ENCODE data around the gene MPPED1.

MPPED1 gene

DNA sequence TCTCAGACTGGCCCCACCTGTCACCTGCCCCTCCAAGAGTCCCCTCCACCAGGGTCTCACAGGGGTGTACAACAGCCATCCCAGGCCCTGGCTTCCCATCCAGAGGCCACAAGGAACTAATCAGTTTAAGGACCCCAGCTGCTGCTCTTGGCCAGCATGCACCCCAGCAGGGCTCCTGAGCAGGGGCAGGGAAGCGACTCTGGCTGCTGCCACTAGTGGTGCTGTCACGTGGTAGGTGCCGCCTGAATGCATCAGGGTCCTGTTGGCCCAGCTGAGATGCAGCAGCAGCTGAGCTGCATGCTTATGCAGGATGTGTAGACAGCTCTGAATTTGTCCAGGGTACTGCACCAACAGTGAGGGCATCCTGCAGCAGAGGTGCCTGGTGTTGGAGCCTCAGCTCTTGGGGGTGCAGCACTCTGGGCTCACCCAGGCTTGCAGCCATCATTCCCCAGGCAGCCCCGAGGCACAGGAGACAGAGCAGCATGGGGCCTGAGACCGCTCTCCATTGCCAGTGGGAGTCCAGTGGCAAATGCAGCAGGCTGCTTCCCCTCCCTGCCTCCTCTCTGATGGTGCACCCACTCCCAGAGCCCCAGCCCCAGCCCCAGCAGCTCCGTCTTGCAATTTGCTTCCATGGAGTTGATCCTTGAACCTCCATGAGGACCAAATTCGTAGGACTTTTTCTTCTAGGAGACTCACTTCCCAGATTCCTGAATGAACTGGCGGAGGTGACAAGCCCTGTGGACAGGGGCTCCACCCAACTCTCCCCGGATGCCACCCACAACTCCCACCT is 98.7 kb downstream of the MPPED1 start:
- DNase-seq (ENCODE audit: low read depth), result no peak
- TF ChIP-seq, protein P1, sequence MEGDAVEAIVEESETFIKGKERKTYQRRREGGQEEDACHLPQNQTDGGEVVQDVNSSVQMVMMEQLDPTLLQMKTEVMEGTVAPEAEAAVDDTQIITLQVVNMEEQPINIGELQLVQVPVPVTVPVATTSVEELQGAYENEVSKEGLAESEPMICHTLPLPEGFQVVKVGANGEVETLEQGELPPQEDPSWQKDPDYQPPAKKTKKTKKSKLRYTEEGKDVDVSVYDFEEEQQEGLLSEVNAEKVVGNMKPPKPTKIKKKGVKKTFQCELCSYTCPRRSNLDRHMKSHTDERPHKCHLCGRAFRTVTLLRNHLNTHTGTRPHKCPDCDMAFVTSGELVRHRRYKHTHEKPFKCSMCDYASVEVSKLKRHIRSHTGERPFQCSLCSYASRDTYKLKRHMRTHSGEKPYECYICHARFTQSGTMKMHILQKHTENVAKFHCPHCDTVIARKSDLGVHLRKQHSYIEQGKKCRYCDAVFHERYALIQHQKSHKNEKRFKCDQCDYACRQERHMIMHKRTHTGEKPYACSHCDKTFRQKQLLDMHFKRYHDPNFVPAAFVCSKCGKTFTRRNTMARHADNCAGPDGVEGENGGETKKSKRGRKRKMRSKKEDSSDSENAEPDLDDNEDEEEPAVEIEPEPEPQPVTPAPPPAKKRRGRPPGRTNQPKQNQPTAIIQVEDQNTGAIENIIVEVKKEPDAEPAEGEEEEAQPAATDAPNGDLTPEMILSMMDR (IDR thresholded peaks at IDR 0.05; ENCODE audit: control insufficient read depth, insufficient read depth, low read depth, low read length, missing control alignments), result no peak

DNA sequence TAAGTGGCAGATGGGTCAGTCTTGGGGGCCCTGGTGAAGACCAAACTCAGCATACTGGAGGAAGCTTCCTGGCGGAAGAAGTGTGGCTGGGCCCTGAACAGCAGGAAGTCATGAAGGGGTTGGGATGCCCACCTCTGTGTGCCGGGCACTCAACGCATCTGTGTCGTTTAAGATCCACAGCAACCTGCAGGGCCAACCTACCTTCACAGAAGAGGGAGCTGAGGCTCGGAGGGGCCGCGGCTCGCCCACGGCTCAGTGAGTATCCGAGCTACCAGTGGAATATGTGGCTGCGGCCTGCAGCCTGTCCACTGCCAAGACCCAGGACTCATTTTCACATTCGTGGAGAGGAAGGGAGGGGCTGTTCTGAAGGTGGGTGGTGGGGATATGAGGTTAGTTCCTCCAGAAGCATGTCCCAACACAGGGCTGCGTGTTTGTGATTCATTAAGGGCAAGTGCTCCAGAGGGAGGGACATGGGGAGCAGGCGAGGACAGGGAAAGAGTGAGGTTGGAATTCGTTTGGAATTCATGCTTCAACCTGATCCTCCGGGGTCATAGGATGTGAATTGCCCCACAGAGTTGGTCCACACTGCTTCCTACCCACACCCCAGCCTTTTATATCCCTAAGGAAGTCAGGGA is 99.6 kb downstream of the MPPED1 start:
- no peak for DNase-seq (ENCODE audit: low read depth)
- no peak overlapping the region for H3K4me3 ChIP-seq (ENCODE audit: control insufficient read depth, low read depth, low read length)
- TF ChIP-seq, protein P1 (IDR thresholded peaks at IDR 0.05; ENCODE audit: control insufficient read depth, insufficient read depth, low read depth, low read length, missing control alignments), result no peak

More for the DNA sequence above, 98.7 kb downstream of the MPPED1 start:
- no peak overlapping the region for H3K4me3 ChIP-seq (ENCODE audit: control insufficient read depth, low read depth, low read length)

DNA sequence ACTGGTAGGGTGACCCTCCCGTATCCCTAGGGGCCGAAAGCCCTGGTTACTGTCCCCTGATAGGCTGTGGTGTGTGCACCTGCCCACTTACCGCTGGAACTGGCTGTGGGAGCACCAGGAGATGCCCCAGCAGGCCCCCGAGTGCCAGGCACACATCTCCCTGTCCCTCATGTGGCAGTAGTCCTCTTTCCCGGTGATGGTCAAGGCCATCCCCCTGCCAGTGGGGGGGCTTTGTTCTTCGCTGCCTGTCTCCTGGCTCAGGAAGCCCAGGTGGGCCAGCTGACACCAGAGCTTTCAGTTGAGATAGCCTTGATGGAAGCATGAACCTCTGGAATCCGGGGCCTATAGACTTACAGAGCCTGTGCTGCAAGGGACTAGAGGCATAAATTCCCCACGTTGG is 100.5 kb downstream of the MPPED1 start:
- no peak for DNase-seq (ENCODE audit: low read depth)
- TF ChIP-seq, protein P1 (IDR thresholded peaks at IDR 0.05; ENCODE audit: control insufficient read depth, insufficient read depth, low read depth, low read length, missing control alignments), result no peak
- no peak overlapping the region for H3K4me3 ChIP-seq (ENCODE audit: control insufficient read depth, low read depth, low read length)

DNA sequence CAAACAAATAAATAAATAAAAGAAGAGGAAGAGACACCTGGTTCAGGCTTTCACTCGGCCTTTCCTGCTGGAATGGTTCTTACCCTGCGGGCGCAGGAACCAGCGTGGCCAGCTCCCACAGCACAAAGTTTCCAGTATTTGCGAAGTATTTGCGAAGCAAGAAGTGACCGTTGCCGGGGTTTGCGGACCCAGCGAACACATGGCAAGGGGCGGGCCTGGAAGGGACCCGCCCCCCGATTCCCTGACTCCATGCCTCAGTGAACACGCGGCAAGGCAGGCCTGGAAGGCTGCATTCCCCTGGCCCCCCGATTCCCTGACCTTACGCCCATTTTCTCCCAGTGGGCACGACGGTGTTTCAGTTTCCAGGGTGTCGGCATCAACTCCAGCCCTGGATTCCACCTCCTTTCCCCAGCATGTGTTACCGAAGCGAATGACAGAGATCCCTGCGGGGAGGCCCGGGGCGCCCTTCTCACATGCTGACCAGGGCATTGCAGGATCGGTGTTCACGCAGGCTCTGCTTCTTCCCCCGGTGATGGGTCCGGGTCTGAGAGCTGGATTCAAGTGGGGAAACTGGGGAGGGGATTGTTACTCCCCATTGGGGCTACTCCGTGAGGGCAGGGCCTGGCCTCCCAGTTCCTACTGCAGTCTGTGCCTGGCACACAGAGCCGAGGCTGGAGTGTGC is 102.8 kb downstream of the MPPED1 start:
- no peak for DNase-seq (ENCODE audit: low read depth)
- H3K4me3 ChIP-seq (ENCODE audit: control insufficient read depth, low read depth, low read length), result no peak overlapping the region
- TF ChIP-seq, protein P1 (IDR thresholded peaks at IDR 0.05; ENCODE audit: control insufficient read depth, insufficient read depth, low read depth, low read length, missing control alignments), result no peak

DNA sequence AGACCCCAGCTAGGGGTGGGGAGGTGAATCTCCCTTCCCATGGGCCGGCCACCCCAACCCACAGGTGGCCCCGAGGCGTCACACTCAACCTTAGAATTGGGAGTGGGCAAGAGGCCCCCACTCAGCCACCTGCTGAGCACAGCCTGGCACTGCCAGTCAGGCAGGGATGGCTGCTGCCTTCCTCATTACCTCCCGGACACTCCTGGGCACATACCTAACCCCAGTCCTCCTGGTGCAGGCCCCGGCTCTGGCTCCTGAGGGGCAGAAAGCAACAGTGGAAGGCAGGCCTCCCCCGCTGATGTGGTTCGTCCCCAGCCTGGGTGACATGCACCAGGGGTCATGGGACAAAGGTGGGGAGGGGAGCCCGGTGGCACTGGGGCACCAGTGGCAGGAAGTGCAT is 103.6 kb downstream of the MPPED1 start:
- TF ChIP-seq, protein P1 (IDR thresholded peaks at IDR 0.05; ENCODE audit: control insufficient read depth, insufficient read depth, low read depth, low read length, missing control alignments), result no peak
- DNase-seq (ENCODE audit: low read depth), result no peak
- no peak overlapping the region for H3K4me3 ChIP-seq (ENCODE audit: control insufficient read depth, low read depth, low read length)

DNA sequence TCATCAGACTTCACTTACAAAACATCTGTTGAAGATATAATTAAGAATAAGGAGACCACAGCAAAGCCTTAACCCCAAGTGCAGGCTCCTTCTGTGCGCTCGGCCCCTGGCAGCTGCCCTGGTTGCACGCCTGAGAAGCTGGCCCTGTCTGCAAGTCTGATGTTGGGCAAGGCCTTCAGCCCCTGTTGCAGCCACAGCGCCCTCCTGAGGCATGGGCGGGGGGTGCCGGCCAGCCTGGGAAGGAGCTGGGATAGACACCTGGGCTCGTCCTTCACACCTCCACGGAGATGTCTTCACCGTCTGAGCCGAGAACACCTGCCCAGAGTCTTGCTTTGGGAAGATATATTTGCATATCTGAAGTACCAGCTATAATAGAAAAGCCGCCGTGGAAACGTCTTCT is 104.1 kb downstream of the MPPED1 start:
- TF ChIP-seq, protein P1 (IDR thresholded peaks at IDR 0.05; ENCODE audit: control insufficient read depth, insufficient read depth, low read depth, low read length, missing control alignments), result no peak
- no peak for DNase-seq (ENCODE audit: low read depth)
- no peak overlapping the region for H3K4me3 ChIP-seq (ENCODE audit: control insufficient read depth, low read depth, low read length)
